HepG2 (cell line): ENCODE results near the gene KAT7. TPM values are rescaled to one million over a fixed set of nuclear protein-coding genes. Genes with fewer than 3 reads are reported as not detected.

Experiments
- ARNT ChIP-seq: fragments of 450-650 bp; IDR thresholded peaks from 2 replicates; pipeline ENCODE4 v1.6.1; 2017
- ATF4 ChIP-seq, 2 experiments: fragments of 450-650 bp in 1 of 2; sonication (generic) in 1 of 2; formaldehyde crosslinking; IDR thresholded peaks; 2 replicates each; pipeline versions ENCODE4 v1.5.0 to v1.8.0; 2020 to 2022; ENCODE audit warnings: mild to moderate bottlenecking in 1 of 2, missing genetic modification reagents in 1 of 2
- EZH2 ChIP-seq: conservative IDR thresholded peaks from 2 replicates; pipeline ENCODE4 v1.6.1; 2012; ENCODE audit warnings: mild to moderate bottlenecking, low read depth, low read length, moderate library complexity
- FOSL1 ChIP-seq: sonication (generic); formaldehyde crosslinking; IDR thresholded peaks from 2 replicates; pipeline ENCODE4 v1.9.0; 2021; ENCODE audit warnings: missing genetic modification reagents, borderline replicate concordance
- GFI1 ChIP-seq: sonication (generic); formaldehyde crosslinking; IDR thresholded peaks from 2 replicates; pipeline ENCODE4 v1.5.0; 2020; ENCODE audit warnings: missing genetic modification reagents, mild to moderate bottlenecking, borderline replicate concordance
- NKX3-1 ChIP-seq: sonication (generic); formaldehyde crosslinking; IDR thresholded peaks from 2 replicates; pipeline ENCODE4 v1.5.0; 2020; ENCODE audit warnings: missing genetic modification reagents
- SP140L ChIP-seq: sonication (generic); formaldehyde crosslinking; IDR thresholded peaks from 2 replicates; pipeline ENCODE4 v1.4.0; 2020; ENCODE audit warnings: missing genetic modification reagents, borderline replicate concordance
- ZNF264 ChIP-seq: sonication (generic); formaldehyde crosslinking; IDR thresholded peaks from 2 replicates; pipeline ENCODE4 v1.4.0; 2020; ENCODE audit warnings: missing genetic modification reagents
- ZNF274 ChIP-seq: sonication (generic); formaldehyde crosslinking; IDR thresholded peaks from 2 replicates; pipeline ENCODE4 v1.5.1; 2020; ENCODE audit warnings: mild to moderate bottlenecking, missing genetic modification reagents
- ZNF75D ChIP-seq: sonication (generic); formaldehyde crosslinking; IDR thresholded peaks from 2 replicates; pipeline ENCODE4 v1.8.1; 2023; ENCODE audit warnings: missing genetic modification reagents, mild to moderate bottlenecking, borderline replicate concordance
- ZNF776 ChIP-seq: sonication (generic); formaldehyde crosslinking; IDR thresholded peaks from 2 replicates; pipeline ENCODE4 v1.4.0; 2020; ENCODE audit warnings: mild to moderate bottlenecking, missing genetic modification reagents
- polyA plus RNA-seq, 8 experiments: library from polyadenylated mRNA; depleted of rRNA in 3 of 8; stranded (reverse) in 7 of 8; unstranded in 1 of 8; fragments of >200 nt; fragmentation: Illumina TruSeq in 4 of 8; extraction: Trizol in 4 of 8; gene quantifications; 2 replicates each; pipeline versions ENCODE4 v1.2.1 to v1.2.3, GENCODE V29; 2011 to 2016; ENCODE audit warnings: low read depth in 4 of 8, missing spikeins in 1 of 8, mixed read lengths in 1 of 8; ENCODE audit not compliant: insufficient read depth in 1 of 8
- total RNA-seq, 5 experiments: library from RNA; depleted of rRNA; stranded (reverse); fragments of >200 nt; fragmentation: Illumina TruSeq; extraction: Trizol; gene quantifications; 2 replicates each; pipeline ENCODE4 v1.2.3, GENCODE V29; 2016; ENCODE audit warnings: low read depth in 1 of 5
- TF ChIP-seq, protein P1 (sequence below): sonication (generic); formaldehyde crosslinking; IDR thresholded peaks from 2 replicates; pipeline ENCODE4 v1.5.0; 2020; ENCODE audit warnings: missing genetic modification reagents
- TF ChIP-seq, protein P2 (sequence below): sonication (generic); formaldehyde crosslinking; IDR thresholded peaks from one replicate; pipeline ENCODE4 v1.5.1; 2020; ENCODE audit warnings: mild to moderate bottlenecking, missing genetic modification reagents; ENCODE audit errors: not compliant biosample characterization
- TF ChIP-seq, protein P3 (sequence below): sonication (generic); formaldehyde crosslinking; IDR thresholded peaks from 2 replicates; pipeline ENCODE4 v1.4.0; 2020; ENCODE audit warnings: mild to moderate bottlenecking, missing genetic modification reagents
- TF ChIP-seq, protein P4 (sequence below): sonication (generic); formaldehyde crosslinking; IDR thresholded peaks from 2 replicates; pipeline ENCODE4 v1.8.0; 2022; ENCODE audit warnings: mild to moderate bottlenecking, missing genetic modification reagents, moderate library complexity

Gene KAT7
- total and polyA plus RNA-seq, 2 of the 13 experiments (the other 11 are each of a cell fraction or from before 2014, with no cell fraction given), result 21.2 to 39.2 TPM

GRCh38 chr17:49747632-49748031 is 40.8 kb upstream of the KAT7 start (continued):
- TF ChIP-seq, protein P1, sequence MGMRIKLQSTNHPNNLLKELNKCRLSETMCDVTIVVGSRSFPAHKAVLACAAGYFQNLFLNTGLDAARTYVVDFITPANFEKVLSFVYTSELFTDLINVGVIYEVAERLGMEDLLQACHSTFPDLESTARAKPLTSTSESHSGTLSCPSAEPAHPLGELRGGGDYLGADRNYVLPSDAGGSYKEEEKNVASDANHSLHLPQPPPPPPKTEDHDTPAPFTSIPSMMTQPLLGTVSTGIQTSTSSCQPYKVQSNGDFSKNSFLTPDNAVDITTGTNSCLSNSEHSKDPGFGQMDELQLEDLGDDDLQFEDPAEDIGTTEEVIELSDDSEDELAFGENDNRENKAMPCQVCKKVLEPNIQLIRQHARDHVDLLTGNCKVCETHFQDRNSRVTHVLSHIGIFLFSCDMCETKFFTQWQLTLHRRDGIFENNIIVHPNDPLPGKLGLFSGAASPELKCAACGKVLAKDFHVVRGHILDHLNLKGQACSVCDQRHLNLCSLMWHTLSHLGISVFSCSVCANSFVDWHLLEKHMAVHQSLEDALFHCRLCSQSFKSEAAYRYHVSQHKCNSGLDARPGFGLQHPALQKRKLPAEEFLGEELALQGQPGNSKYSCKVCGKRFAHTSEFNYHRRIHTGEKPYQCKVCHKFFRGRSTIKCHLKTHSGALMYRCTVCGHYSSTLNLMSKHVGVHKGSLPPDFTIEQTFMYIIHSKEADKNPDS (CRISPR knock-in tag), result no peak
- TF ChIP-seq GFI1 (CRISPR knock-in tag) (peak; percentile 87), ZNF75D (CRISPR knock-in tag) (no peak), SP140L (CRISPR knock-in tag) (no peak), NKX3-1 (CRISPR knock-in tag) (no peak), ARNT (no peak), FOSL1 (CRISPR knock-in tag) (no peak), ZNF776 (no peak), EZH2 (no peak), ZNF274 (no peak), ATF4 (CRISPR knock-in tag; IDR thresholded peaks at IDR 0.05) (no peak), ZNF264 (no peak)
- TF ChIP-seq, protein P2, sequence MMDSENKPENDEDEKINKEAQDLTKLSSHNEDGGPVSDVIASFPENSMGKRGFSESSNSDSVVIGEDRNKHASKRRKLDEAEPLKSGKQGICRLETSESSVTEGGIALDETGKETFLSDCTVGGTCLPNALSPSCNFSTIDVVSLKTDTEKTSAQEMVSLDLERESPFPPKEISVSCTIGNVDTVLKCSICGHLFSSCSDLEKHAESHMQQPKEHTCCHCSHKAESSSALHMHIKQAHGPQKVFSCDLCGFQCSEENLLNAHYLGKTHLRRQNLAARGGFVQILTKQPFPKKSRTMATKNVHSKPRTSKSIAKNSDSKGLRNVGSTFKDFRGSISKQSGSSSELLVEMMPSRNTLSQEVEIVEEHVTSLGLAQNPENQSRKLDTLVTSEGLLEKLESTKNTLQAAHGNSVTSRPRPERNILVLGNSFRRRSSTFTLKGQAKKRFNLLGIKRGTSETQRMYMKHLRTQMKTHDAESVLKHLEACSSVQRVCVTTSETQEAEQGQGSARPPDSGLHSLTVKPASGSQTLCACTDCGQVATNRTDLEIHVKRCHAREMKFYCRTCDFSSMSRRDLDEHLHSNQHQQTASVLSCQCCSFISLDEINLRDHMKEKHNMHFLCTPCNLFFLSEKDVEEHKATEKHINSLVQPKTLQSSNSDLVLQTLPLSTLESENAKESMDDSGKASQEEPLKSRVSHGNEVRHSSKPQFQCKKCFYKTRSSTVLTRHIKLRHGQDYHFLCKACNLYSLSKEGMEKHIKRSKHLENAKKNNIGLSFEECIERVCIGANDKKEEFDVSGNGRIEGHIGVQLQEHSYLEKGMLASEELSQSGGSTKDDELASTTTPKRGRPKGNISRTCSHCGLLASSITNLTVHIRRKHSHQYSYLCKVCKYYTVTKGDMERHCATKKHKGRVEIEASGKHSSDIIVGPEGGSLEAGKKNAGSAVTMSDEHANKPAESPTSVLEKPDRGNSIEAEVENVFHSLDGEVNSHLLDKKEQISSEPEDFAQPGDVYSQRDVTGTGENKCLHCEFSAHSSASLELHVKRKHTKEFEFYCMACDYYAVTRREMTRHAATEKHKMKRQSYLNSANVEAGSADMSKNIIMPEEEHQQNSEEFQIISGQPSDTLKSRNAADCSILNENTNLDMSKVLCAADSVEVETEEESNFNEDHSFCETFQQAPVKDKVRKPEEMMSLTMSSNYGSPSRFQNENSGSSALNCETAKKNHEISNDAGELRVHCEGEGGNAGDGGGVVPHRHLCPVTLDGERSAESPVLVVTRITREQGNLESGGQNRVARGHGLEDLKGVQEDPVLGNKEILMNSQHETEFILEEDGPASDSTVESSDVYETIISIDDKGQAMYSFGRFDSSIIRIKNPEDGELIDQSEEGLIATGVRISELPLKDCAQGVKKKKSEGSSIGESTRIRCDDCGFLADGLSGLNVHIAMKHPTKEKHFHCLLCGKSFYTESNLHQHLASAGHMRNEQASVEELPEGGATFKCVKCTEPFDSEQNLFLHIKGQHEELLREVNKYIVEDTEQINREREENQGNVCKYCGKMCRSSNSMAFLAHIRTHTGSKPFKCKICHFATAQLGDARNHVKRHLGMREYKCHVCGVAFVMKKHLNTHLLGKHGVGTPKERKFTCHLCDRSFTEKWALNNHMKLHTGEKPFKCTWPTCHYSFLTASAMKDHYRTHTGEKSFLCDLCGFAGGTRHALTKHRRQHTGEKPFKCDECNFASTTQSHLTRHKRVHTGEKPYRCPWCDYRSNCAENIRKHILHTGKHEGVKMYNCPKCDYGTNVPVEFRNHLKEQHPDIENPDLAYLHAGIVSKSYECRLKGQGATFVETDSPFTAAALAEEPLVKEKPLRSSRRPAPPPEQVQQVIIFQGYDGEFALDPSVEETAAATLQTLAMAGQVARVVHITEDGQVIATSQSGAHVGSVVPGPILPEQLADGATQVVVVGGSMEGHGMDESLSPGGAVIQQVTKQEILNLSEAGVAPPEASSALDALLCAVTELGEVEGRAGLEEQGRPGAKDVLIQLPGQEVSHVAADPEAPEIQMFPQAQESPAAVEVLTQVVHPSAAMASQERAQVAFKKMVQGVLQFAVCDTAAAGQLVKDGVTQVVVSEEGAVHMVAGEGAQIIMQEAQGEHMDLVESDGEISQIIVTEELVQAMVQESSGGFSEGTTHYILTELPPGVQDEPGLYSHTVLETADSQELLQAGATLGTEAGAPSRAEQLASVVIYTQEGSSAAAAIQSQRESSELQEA (CRISPR knock-in tag), result no peak
- TF ChIP-seq, protein P3, sequence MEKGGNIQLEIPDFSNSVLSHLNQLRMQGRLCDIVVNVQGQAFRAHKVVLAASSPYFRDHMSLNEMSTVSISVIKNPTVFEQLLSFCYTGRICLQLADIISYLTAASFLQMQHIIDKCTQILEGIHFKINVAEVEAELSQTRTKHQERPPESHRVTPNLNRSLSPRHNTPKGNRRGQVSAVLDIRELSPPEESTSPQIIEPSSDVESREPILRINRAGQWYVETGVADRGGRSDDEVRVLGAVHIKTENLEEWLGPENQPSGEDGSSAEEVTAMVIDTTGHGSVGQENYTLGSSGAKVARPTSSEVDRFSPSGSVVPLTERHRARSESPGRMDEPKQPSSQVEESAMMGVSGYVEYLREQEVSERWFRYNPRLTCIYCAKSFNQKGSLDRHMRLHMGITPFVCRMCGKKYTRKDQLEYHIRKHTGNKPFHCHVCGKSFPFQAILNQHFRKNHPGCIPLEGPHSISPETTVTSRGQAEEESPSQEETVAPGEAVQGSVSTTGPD (CRISPR knock-in tag), result no peak
- TF ChIP-seq, protein P4, sequence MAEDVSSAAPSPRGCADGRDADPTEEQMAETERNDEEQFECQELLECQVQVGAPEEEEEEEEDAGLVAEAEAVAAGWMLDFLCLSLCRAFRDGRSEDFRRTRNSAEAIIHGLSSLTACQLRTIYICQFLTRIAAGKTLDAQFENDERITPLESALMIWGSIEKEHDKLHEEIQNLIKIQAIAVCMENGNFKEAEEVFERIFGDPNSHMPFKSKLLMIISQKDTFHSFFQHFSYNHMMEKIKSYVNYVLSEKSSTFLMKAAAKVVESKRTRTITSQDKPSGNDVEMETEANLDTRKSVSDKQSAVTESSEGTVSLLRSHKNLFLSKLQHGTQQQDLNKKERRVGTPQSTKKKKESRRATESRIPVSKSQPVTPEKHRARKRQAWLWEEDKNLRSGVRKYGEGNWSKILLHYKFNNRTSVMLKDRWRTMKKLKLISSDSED, result no peak
